ENCODE data around the gene UBE2Z.
"Not testable (repeated sequence)": the region's sequence is repeated elsewhere in the genome, so short reads cannot be mapped to it uniquely, and the experiment has no call there.

Gene UBE2Z

GRCh38 chr17:48908047-48908843 is at the start of gene UBE2Z:
Gene UBE2Z (plus strand): TSS chr17:48908407. CDS start chr17:48908504, 97 bp downstream.
- peak; percentile 98 for DNase-seq (ENCODE audit: low spot score)

GRCh38 chr17:48860034-48860433 is 48.2 kb upstream of the UBE2Z start:
- no peak for DNase-seq (ENCODE audit: low spot score)

- no peak for DNase-seq (ENCODE audit: low spot score)
These were observed 47.8 kb upstream of the UBE2Z start for GRCh38 chr17:48860456-48860855.

- no peak for DNase-seq (ENCODE audit: low spot score)
These were observed 39.2 kb upstream of the UBE2Z start for GRCh38 chr17:48868916-48869500.

GRCh38 chr17:48869821-48870318 is 38.3 kb upstream of the UBE2Z start:
- DNase-seq (ENCODE audit: low spot score), result no peak

- no peak for DNase-seq (ENCODE audit: low spot score)
These were observed 37.1 kb upstream of the UBE2Z start for GRCh38 chr17:48871035-48871550.

- DNase-seq (ENCODE audit: low spot score), result no peak
These were observed 36.5 kb upstream of the UBE2Z start for GRCh38 chr17:48871551-48872351.

GRCh38 chr17:48872409-48872808 is 35.8 kb upstream of the UBE2Z start:
- DNase-seq (ENCODE audit: low spot score), result not testable (repeated sequence)

- no peak for DNase-seq (ENCODE audit: low spot score)
These were observed 35.0 kb upstream of the UBE2Z start for GRCh38 chr17:48873209-48873608.

- DNase-seq (ENCODE audit: low spot score), result no peak
These were observed 34.3 kb upstream of the UBE2Z start for GRCh38 chr17:48873696-48874443.

GRCh38 chr17:48878920-48879898 is 29.0 kb upstream of the UBE2Z start:
- DNase-seq (ENCODE audit: low spot score), result peak; percentile 86

- no peak for DNase-seq (ENCODE audit: low spot score)
These were observed 25.9 kb upstream of the UBE2Z start for GRCh38 chr17:48882272-48882671.

GRCh38 chr17:48883171-48883570 is 25.0 kb upstream of the UBE2Z start:
- no peak for DNase-seq (ENCODE audit: low spot score)

GRCh38 chr17:48890086-48890485 is 18.1 kb upstream of the UBE2Z start:
- no peak for DNase-seq (ENCODE audit: low spot score)

- no peak for DNase-seq (ENCODE audit: low spot score)
These were observed 15.1 kb upstream of the UBE2Z start for GRCh38 chr17:48892940-48893645.

- DNase-seq (ENCODE audit: low spot score), result no peak
These were observed 14.3 kb upstream of the UBE2Z start for GRCh38 chr17:48893646-48894508.

- no peak for DNase-seq (ENCODE audit: low spot score)
These were observed 13.3 kb upstream of the UBE2Z start for GRCh38 chr17:48894886-48895285.

- no peak for DNase-seq (ENCODE audit: low spot score)
These were observed 7.0 kb upstream of the UBE2Z start for GRCh38 chr17:48901241-48901640.

- DNase-seq (ENCODE audit: low spot score), result no peak
These were observed 4.8 kb upstream of the UBE2Z start for GRCh38 chr17:48903401-48903800.

Data from AG20443 (cell line).